Measurements from ENCODE around the gene ISLR.

Gene ISLR

DNA sequence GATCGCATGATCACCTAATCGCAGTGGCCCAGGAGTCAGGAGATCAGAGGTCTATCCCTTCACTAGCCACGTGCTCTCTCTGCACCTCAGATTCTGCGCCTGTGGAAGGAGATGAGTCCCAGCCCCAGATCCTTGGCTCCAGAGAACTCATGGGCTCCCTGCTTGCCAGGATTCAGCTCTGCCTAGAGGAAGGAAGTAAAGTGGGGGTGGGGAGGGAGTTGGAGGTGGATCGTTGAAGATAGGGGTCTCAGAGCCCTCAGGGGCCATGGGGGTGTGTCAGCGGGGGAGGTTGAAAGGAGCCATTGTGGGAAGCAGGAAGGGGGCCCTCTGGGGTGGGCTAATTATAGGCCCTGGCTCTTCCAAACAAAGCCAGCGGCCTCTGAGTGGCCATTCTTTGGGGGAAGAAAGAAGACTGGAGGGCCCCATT is 40.4 kb downstream of the ISLR start:
- DNase-seq (ENCODE audit: low spot score): no peak

DNA sequence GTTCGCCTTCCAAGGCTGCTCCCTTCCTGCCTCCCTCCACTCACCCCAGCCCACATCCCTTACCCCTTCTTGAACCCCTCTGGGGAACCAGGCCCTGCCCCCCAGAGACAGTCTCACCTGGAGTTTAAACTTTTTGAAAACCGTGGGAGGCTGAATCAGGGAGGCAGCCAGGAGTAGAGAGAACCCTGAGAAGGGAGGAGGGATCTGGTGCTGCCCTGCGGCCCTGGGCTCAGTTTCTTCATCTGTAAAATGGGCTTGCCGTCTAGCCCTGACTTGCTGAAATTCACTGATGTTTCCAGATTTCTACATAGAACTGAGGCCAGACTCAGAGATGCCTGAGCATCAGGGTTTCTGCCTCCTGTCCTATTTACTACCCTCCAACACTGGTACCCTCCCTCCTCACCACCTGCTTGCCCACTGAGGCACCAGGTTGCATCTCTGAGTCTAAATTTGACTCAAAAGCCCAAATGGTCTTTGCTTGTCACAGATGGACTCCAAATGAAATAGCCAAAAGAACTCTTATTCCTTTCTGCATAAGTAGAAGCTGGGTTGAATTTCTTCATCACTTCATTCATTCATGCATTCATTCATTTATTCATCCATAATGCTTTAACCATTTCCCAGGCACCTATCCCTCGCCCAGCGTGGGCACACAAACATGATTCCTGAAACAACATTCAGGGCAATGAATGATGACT is 41.0 kb downstream of the ISLR start:
- no peak for DNase-seq (ENCODE audit: low spot score)

DNA sequence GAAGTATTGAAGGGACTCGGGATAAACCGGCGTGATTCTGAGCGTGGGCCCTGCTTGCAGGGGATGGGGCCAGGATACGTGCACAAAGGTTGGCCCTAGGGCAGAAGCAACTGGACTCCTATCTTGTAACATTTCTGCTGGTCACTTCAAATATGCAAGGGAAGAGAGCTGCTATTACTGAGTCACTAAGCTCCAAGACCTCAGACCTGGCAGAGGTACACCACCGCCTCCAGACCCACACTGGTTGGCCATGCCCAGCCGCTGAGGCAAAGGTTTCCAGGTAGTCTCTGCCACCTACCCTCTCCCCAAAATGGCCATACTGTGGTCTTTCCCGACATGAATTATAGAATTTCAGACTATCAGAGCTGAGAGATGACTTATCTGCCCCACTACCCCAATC is 42.4 kb downstream of the ISLR start:
- DNase-seq (ENCODE audit: low spot score): no peak

DNA sequence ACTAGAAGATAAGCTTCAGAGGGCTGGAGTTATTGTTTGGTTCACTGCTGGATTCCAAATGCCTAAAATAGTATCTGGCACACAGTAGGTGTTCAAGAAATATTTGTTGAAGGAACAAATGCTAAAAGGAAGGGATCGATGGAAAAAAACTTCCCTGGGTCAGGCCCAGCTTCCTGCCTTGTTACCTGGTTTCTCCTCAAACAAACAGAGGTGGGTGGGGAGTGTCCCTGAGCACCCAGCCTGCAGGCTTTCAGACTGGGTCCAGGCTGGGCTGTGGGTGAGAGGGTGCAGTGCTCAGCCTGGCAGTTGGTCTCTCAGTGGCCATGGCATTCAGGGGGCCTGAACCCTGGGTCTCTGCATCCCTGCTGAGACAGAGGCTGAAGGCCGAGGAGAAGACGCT is 43.4 kb downstream of the ISLR start:
- DNase-seq (ENCODE audit: low spot score): no peak

DNA sequence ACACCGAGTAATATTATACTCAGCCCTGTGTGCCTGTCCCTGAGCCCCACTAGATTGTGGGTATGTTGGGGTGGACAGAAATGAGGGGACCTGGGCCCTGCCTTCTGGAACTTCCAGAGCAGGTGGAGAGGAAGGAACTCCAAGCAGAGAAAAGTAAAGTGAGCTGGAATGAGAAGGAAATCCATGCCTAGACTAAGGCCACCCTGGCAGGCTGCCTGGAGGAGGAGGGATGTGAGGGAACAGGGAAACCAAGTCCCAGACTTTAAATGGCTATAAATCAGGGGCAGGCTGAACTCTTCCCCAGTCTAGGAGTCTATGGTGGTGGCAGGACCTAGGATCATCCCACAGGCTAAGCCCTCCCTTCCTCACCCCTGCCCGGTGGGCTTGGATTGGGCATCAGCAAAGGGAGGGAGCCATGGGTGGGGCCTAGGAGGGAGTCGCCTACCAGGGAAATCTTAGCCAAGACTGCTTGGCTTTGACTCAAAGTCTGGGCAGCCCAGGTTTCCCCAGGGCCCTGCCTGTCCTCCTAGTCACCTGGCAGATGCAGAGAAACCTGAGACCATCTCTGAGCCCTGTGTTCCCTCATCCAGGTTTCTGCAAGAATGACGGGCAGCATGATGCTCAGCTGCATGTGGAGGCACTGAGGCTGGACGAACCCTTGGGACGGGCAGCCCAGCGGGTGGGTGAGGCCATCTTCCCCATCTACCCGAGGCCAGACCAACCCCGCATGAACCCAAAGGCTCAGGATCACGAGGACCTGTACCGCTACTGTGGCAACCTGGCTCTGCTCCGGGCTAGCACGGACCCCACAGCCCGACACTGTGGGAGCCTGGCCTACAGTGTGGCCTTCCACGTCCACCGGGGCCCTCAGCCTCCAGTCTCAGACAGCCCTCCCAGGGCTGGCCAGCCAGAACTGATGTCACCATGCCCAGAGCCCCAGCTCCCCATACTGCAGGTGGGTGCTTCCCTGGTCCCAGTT is 44.7 kb downstream of the ISLR start:
- no peak for DNase-seq (ENCODE audit: low spot score)

DNA sequence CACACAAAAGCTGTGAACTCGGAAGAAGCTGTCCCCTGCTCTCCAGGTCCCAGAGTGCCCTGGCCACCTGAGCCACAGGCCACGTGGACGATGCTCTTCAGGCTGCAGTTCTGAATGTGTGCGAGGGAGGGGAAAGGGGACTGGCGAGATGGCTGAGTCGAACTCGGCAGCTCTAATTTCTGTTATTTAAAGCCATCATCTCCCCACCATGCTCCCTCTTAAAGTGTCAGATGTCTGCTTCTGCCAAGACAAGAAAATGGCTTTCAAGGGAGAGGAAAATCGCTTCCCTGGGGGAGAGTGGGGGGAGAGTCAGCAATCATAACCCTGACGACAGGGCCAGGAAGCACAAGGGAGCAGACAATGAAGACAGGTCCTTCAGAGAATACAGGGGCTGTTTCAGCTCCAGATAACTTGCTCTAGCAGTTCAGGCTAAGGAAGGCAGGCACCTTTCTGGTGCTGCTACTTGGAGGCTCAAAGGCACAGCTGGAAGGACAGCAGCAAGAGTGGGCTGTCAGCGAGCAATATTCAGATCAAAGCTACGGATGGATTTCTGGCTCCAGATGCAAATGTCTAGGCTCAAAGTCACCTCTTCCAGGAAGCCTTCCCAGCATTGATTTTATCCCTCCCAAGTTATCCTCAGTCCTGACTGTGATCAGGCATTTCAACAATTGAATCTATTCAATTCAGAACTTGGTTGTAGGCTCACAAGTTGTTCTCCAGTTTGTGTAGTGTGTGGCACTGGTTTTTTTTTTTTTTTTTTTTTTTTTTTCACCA is 47.2 kb downstream of the ISLR start:
- no peak for DNase-seq (ENCODE audit: low spot score)

DNA sequence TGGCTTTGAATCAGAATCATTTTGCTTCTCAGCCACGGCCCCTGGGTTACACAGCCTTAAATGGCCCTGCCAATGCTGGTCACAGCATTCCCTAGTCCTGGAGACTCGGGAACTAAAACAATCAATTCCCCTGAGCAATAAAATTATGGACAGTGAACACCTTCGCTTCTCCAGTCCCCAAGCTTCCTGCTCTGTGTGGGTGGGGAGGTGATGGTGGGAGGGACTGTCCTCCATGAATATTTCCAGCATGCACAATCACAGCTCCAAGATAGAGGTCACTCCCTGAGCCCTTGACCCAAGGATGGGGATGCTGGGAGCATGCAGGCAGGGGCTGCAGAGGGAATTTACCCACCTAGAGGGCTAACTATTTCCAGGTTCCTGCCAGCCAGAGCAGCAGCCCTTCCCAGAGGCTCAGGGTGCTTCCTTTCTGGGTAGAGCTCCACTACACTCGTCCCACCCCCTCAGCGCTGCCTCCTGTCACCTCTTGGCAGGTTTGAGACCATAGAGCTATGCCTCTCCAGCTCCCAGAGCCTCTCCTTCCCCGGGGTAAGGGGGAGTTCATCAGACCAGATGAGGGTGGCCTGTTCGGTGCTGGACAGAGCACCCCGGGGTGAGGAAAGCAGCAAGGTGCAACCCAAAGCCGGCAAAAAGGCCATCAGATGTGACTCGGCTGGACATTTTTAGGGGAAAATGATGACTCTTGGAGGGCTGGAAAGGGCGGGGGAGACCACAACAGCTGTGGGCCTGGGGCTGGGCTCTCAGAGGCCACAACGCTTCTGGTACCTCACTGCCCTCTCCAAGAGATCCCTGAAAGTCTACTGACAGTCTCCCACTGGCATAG is 48.1 kb downstream of the ISLR start:
- no peak for DNase-seq (ENCODE audit: low spot score)

DNA sequence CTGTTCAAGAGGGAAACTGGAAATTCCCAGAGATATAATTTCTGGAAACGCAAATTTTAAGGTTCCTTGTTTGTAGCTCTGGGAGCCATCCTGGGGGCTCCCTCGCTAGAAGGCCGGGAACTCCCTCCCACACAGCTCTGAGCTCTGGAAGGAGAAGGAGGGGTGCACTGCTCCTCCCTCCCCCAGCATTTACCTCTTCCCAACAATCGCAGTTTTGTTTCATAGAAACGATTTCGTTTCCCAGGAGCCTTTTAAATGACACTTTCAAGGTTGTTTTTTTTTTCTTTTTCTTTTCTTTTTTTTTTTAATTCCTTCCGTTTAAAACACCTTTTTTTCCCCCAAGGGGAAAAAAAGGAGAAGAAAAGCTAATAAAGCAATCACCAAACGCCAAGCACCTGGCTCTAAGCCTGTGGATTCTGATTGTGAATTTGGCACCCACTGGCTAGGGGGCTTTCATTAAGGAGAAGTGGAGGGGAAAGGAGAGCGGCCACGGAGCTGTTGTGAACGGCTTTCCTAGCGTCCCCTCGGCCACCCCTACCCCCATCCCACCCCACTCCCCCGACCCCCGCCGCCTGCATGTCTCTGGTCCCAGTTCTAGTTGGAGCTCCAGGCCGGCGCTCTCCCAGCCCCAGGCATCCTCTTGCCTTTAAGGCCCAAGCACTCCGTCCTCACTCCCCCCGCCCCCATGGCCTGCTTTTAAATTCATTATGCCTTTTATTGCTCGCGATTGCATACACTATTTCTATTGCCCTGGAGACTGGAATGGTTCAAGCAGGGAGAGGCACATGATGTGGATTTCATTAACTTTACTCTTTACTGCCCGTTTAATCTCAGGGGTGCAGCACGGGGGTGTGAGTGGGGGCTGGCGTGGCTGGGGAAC is 49.0 kb downstream of the ISLR start:
- DNase-seq (ENCODE audit: low spot score): no peak

DNA sequence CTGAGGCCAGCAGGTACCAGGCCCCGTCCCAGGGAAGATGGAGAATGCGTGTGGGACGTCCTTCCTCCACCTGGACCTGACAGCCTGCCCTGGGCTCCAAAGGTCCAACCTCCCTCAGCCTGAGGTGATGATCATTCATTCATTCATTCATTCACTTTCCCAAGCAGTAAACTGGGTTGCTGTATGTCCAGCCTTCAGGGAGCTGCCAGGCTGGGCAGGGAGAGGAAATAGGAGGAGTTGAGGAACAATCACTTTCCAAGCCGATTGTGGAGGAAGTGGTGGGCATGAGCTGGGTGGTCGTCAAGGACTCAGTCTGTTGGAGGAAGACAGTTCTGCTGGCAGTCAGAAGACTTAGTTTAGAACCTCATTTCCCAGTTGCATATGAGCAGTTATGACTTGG is 52.4 kb downstream of the ISLR start:
- no peak for DNase-seq (ENCODE audit: low spot score)
